ENCODE measurements around the gene BPIFA1. TPM values are rescaled to one million over a fixed set of nuclear protein-coding genes. Genes with fewer than 3 reads are reported as not detected.

BPIFA1 gene
- total RNA-seq, 1 experiment from 2014 or later = not detected

DNA sequence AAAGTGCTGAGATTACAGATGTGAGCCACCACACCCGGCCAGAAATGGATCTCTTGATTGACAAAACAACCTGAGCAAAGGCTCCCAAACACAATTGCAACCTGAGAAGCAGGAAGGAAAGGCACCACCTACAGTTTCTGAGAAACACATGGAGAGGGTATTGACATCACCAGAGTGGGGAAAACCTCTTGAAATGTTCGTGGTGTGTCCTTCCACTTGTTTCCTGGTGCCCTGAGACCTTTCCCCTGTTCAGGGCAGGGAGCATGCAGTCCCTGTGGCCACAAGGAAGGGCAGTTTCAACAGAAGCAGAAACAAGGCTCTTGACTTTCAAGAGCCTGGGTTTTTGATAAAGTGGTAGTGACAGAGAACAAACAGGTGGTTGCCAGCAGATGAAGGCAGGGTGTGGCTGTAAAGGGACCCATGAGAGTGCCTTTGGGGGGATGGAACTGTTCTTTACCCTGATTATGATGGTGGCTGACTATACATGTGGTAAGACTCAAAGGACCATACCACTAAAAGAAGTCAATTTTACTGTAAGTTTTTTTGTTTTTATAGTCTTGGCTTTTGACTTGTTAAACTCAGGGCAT lies 3.2 kb upstream of the BPIFA1 start:
- H3K36me3 Mint-ChIP-seq (ENCODE audit: insufficient read depth, unreplicated experiment) = no peaks in the 10 kb centered on the region
- no peak for DNase-seq (ENCODE audit: unreplicated experiment)
- intact Hi-C loops (cut with micrococcal nuclease) = no loop called here
- no peak overlapping the region for H3K4me3 Mint-ChIP-seq (ENCODE audit: unreplicated experiment)
- H3K27ac Mint-ChIP-seq (ENCODE audit: low read depth, unreplicated experiment) = no peak overlapping the region
- no peaks in the 10 kb centered on the region for H3K9me3 Mint-ChIP-seq (ENCODE audit: unreplicated experiment)
- peaks cover 85% of the 10 kb centered on the region for H3K27me3 Mint-ChIP-seq (ENCODE audit: insufficient read depth, unreplicated experiment)
- TF ChIP-seq, protein P1, sequence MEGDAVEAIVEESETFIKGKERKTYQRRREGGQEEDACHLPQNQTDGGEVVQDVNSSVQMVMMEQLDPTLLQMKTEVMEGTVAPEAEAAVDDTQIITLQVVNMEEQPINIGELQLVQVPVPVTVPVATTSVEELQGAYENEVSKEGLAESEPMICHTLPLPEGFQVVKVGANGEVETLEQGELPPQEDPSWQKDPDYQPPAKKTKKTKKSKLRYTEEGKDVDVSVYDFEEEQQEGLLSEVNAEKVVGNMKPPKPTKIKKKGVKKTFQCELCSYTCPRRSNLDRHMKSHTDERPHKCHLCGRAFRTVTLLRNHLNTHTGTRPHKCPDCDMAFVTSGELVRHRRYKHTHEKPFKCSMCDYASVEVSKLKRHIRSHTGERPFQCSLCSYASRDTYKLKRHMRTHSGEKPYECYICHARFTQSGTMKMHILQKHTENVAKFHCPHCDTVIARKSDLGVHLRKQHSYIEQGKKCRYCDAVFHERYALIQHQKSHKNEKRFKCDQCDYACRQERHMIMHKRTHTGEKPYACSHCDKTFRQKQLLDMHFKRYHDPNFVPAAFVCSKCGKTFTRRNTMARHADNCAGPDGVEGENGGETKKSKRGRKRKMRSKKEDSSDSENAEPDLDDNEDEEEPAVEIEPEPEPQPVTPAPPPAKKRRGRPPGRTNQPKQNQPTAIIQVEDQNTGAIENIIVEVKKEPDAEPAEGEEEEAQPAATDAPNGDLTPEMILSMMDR (IDR thresholded peaks at IDR 0.05; ENCODE audit: unreplicated experiment) = no peak
- POLR2A ChIA-PET = no interaction called here
- no TSS peak for BruUV-seq (replicated peaks)
- CTCF ChIA-PET = no interaction called here
- H3K4me1 Mint-ChIP-seq (ENCODE audit: insufficient read depth, unreplicated experiment) = no peaks in the 10 kb centered on the region

DNA sequence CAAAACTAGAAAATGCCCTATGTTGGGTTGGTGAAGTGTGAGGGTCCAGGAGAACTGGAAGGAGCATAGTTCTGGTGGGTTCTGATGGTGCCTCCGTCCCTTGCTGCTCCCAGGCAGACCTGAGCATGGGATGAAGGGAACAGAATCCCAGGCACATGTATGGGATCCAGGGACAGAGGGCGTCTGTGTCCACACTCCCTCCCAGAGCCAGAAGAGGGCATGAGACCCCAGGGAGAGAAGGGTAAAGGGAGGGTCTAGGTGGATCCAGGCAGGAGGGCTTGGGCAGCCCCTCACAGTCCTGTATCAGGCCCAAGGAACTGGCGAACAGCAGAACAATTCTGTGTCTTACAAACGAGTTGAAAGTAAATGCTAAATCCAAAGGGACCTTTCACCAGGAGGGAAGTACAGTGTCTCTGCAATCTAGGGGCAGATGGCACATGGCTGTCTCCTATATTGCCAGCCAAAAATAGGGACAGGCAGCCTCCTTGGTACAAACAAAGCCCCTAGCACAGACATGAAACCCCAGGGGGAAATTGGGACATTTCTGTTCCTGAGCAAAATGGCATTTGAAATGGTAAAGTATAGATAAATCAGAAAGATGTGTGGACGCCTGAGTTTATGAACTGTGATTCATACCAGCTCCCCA lies 2.5 kb upstream of the BPIFA1 start:
- intact Hi-C loops (cut with micrococcal nuclease) = no loop called here
- no peaks in the 10 kb centered on the region for H3K36me3 Mint-ChIP-seq (ENCODE audit: insufficient read depth, unreplicated experiment)
- TF ChIP-seq, protein P1 (IDR thresholded peaks at IDR 0.05; ENCODE audit: unreplicated experiment) = no peak
- ChIA-PET POLR2A (no interaction called here), CTCF (interaction anchor here (0.5 kb wide), 1 partner anchor 639 kb away, joined by 4 read pairs; no protein-coding TSS in a partner anchor)
- DNase-seq (ENCODE audit: unreplicated experiment) = no peak
- BruUV-seq (replicated peaks) = no TSS peak
- no peaks in the 10 kb centered on the region for H3K9me3 Mint-ChIP-seq (ENCODE audit: unreplicated experiment)
- no peaks in the 10 kb centered on the region for H3K4me1 Mint-ChIP-seq (ENCODE audit: insufficient read depth, unreplicated experiment)
- H3K4me3 Mint-ChIP-seq (ENCODE audit: unreplicated experiment) = no peak overlapping the region
- no peak overlapping the region for H3K27ac Mint-ChIP-seq (ENCODE audit: low read depth, unreplicated experiment)
- H3K27me3 Mint-ChIP-seq (ENCODE audit: insufficient read depth, unreplicated experiment) = peaks cover 83% of the 10 kb centered on the region

DNA sequence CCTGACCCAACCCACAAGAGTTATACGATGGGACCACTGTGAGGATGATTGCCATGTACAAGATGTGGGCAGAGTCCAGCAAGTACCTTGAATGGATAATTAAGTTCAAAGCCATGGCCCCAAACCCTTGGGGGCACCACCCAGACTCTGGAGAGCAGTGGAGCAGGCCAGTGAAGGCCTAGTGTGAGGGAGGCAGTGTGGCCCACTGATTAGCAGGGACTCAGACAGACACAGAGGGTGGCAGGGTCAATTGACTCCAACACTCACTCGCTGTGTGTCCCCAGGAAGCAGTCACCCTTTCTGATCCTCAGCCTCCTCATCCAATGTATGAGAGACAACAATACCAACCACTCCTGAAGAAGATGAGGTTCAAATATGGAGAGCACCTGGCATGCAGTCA lies 1.7 kb upstream of the BPIFA1 start:
- Mint-ChIP-seq H3K27me3 (ENCODE audit: insufficient read depth, unreplicated experiment) (peaks cover 86% of the 10 kb centered on the region), H3K9me3 (ENCODE audit: unreplicated experiment) (no peaks in the 10 kb centered on the region), H3K4me1 (ENCODE audit: insufficient read depth, unreplicated experiment) (no peaks in the 10 kb centered on the region), H3K4me3 (ENCODE audit: unreplicated experiment) (no peak overlapping the region), H3K27ac (ENCODE audit: low read depth, unreplicated experiment) (no peak overlapping the region), H3K36me3 (ENCODE audit: insufficient read depth, unreplicated experiment) (no peaks in the 10 kb centered on the region)
- intact Hi-C loops (cut with micrococcal nuclease) = no loop called here
- TF ChIP-seq, protein P1 (IDR thresholded peaks at IDR 0.05; ENCODE audit: unreplicated experiment) = no peak
- no peak for DNase-seq (ENCODE audit: unreplicated experiment)
- POLR2A ChIA-PET = no interaction called here
- BruUV-seq (replicated peaks) = no TSS peak
- CTCF ChIA-PET = no interaction called here

DNA sequence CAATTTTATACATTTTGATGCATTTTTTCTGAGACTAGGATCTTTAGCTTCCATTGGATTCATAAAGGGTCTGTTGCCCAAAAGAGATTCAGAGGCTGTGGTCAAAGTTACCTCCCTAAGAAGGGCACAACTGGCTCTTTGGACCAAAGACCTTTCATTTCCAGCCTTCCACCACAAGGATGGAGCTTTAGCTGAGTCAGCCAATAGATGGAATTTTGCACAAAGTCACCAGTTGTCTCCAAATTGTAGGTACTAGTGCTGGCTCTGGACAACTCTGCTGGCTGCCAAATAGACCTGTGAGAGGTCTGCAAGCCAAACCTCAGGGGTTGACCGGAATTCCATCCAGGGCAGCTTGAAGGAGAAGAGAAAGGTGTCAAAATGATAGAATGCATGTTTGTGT lies 555 bp downstream of the BPIFA1 start:
- H3K27ac Mint-ChIP-seq (ENCODE audit: low read depth, unreplicated experiment) = no peak overlapping the region
- no peaks in the 10 kb centered on the region for H3K9me3 Mint-ChIP-seq (ENCODE audit: unreplicated experiment)
- POLR2A ChIA-PET = interaction anchor here (0.6 to 0.9 kb wide), 2 partner anchors 22 to 295 kb away, joined by 3 read pairs; no protein-coding TSS in a partner anchor
- no peaks in the 10 kb centered on the region for H3K36me3 Mint-ChIP-seq (ENCODE audit: insufficient read depth, unreplicated experiment)
- H3K27me3 Mint-ChIP-seq (ENCODE audit: insufficient read depth, unreplicated experiment) = peaks cover 82% of the 10 kb centered on the region
- CTCF ChIA-PET = interaction anchor here (0.8 kb wide), 1 partner anchor 23 kb away, joined by 3 read pairs; no protein-coding TSS in a partner anchor
- intact Hi-C loops (cut with micrococcal nuclease) = no loop called here
- no peak overlapping the region for H3K4me3 Mint-ChIP-seq (ENCODE audit: unreplicated experiment)
- H3K4me1 Mint-ChIP-seq (ENCODE audit: insufficient read depth, unreplicated experiment) = no peaks in the 10 kb centered on the region
- TF ChIP-seq, protein P1 (IDR thresholded peaks at IDR 0.05; ENCODE audit: unreplicated experiment) = no peak
- BruUV-seq (replicated peaks) = no TSS peak
- no peak for DNase-seq (ENCODE audit: unreplicated experiment)
